DMS153 (cell line): ENCODE results near the gene OPN3.

Experiments
- DNase-seq: peaks from one replicate; lab custom pipeline; 2025; lab: John Stamatoyannopoulos, UW

The OPN3 gene

GRCh38 chr1:241645199-241645598 lies 5.0 kb upstream of the OPN3 start:
- no peak for DNase-seq

DNA sequence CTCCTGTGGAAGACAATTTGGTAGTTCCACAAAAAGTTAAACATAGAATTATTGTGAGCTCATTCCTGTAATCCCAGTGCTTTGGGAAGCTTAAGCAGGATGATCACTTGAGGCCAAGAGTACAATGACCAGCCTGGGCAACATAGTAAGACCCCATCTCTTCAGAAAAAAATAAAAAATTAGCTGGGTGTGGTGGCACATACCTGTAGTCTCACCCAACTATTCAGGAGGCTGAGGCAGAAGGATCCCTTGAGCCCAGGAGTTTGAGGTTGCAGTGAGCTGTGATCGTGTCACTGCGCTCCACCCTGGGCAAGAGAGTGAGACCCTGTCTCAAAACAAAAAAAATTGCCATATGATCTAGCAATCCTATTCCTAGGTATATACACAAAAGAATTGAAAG lies 4.1 kb upstream of the OPN3 start:
- no peak for DNase-seq

- no peak for DNase-seq
Observed at GRCh38 chr1:241642593-241642944, 2.4 kb upstream of the OPN3 start.

GRCh38 chr1:241641773-241642592 lies 1.8 kb upstream of the OPN3 start:
- DNase-seq = no peak

DNA sequence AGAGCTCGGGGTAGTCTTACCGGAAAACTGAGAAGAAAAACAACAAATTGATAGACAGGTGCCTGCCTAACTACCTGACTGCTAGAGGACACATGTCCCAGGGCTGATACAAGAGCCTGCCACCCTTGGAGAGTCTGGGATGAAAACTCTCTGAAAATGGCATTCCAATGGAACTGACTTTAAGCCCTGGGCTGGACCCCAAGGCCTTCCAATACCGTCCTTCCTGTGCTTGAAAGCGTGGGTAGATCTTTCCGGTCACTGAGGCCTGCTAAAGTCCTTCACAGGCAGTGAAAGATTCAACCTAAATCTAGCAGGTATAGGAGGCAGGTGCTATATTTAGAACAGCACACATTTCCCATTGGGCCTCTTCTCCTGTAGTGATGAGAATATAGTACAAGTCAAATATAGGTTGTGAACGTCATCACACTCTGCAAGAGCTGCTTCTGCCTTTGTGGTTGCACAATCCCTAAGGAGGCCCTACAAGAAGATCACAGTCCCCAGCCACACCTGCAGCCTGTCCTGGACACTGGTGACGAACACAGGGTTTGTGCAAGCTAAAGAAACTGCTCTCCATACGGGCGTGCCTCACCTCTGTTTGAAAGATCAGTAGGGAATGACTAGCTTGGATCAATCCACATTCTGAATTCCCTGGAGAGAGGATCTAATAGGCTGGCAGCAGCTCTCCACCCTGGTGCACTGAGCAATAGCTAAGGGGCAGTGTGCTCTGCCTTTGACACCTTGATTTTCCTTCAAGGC lies 876 bp upstream of the OPN3 start:
- no peak for DNase-seq

DNA sequence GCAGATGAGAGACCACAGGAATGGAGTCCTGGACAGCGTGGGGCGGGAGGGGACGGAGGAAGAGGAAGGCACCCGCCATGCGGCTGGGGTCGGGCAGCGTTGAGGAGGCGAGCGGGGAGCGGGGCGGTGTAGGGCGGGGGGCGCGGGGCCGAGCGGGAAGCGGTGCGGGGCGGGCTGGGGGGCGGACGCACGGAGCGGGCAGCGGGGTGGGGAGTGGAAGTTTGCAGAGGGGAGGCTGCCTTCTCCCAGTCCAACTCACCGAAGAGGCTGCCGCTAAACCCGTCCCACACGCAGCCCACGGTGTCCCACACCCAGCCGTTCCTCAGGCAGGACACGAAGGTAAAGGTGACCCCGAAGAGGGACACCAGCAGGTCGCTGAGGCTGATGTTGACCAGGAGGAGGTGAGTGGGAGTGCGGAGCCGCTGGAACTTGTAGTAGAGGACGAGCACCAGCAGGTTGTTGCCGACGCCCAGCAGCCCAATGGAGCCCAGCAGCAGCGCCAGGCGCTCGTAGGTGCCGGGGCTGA lies 483 bp downstream of the OPN3 start:
- DNase-seq = peak; percentile 26

GRCh38 chr1:241638909-241639622 lies 1.1 kb downstream of the OPN3 start:
- no peak for DNase-seq

- no peak for DNase-seq
Observed at GRCh38 chr1:241638099-241638682, 2.0 kb downstream of the OPN3 start.

DNA sequence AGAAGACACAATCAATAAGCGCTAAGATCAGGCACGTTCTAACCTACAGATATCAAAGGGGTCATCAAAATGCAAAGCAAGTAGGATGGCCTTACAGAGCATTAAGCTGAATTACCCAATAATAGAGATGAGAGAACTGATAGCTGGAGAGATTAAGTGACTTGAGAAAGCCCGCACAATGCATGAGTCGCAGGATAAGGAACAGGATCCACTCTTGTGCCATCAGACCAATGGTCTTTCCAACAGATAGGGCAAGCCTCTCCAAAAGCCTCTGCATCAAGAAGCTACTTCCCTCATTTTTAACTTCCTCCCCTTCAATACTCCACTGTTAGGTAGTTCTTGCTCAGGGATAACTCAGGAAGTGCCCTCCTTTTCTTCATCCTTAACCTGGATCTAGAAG lies 2.6 kb downstream of the OPN3 start:
- DNase-seq = no peak

- no peak for DNase-seq
Observed at GRCh38 chr1:241637046-241637590, 3.1 kb downstream of the OPN3 start.

DNA sequence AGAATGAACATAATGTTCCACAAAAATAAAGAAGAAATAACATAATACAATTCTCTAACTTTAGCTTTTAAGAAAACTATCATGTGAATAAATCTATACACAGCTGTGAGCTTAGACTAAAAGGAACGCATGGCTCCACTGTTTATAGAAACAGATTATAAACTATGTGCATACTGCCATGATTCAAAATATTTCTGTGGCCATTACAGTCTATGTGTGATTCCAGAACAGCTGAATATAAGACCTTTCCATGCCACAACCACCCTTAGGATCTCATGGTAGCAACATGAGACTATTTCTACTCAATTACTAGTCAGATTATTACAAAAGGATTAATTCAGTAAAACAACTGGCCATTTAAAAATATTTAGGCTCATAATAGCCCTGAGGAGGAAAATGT lies 3.9 kb downstream of the OPN3 start:
- DNase-seq = no peak

GRCh38 chr1:241635556-241636152 lies 4.5 kb downstream of the OPN3 start:
- no peak for DNase-seq

DNA sequence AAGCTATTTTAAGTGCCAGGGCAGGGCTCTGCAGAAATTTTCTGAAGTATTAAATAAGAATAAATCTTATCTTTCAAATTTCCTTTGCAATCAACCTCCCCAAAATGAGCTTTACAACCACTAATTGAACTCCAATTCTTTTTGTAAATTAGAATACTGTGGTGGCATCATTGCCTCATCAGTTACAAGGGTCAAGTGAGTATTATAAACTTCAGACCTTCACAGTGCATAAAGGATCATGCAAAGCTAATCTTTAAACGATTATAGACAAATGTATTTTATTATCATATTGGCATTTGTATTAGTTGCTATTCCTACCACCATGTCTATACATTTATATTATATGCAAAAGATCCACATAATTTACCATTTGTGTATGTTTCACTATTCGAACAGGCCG lies 7.2 kb downstream of the OPN3 start:
- DNase-seq = no peak

DNA sequence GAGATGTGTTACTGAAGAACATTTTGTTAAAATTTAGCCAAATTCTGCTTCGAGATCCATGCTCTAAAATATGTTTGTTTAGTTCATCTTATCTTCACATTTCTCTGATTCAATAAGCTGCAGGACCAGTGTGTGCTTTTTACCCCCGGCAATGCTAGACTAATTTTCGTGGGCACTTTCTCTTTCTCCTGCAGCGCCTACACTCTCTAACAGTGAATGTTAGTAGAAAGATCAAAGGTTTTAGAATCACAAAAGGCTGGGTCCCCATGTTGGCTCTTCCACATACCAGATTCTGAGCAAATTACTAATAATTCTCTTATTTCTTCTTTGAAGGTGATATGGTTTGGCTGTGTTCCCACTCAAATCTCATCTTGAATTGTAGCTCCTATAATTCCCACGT lies 8.5 kb downstream of the OPN3 start:
- DNase-seq = no peak

GRCh38 chr1:241630899-241631298 lies 9.3 kb downstream of the OPN3 start:
- no peak for DNase-seq

- no peak for DNase-seq
Observed at GRCh38 chr1:241630476-241630875, 9.7 kb downstream of the OPN3 start.

DNA sequence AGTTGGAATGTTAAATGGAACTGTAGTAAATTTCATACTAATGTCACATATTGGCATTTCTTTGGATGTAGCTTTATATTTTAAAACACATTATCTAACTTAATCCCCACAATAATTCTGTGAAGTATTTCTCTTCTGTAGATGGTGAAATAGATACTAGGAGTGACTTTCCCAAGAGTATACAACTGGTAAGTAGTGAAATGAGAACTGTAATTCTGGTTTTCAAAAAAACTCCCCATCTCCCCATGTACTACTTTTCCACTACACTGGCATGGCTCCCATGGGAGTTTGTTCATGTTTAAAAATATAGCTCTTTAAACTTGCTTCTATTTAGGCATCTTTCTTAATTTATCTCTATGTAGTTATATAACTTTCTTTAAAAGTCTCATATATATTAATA lies 10.2 kb downstream of the OPN3 start:
- DNase-seq = no peak

GRCh38 chr1:241627453-241628259 lies 12.5 kb downstream of the OPN3 start:
- peak; percentile 47 for DNase-seq

- DNase-seq = no peak
Observed at GRCh38 chr1:241624935-241625334, 15.2 kb downstream of the OPN3 start.

- DNase-seq = no peak
Observed at GRCh38 chr1:241622669-241623068, 17.5 kb downstream of the OPN3 start.

DNA sequence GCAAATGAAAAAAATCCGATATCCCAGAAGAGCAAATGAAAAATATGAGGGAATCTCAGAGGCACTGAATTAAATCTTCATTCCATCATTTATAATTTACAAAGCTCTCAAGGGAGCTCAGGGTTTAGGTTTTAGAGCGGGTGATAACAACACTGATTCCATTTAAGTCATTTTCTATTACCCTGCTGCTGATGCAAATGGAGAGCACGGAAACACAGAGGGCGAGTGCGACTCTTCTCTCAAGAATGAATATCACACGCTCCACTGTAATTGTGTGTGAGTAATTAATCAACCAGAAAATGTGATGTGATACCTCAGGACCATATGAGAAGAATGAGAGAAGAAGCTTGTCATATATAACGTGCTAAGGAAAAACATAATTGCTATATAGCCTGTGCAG lies 22.7 kb downstream of the OPN3 start:
- DNase-seq = no peak
